GM21528 (cell line): ENCODE data around the gene JADE3.

Experiments used
- ATAC-seq: cut with Tn5 transposase; IDR thresholded peaks from one replicate; pipeline ENCODE4 v1.9.1; 2021; ENCODE audit warnings: mild to moderate bottlenecking, moderate library complexity; ENCODE audit not compliant: unreplicated experiment, low FRiP score

JADE3 gene

DNA sequence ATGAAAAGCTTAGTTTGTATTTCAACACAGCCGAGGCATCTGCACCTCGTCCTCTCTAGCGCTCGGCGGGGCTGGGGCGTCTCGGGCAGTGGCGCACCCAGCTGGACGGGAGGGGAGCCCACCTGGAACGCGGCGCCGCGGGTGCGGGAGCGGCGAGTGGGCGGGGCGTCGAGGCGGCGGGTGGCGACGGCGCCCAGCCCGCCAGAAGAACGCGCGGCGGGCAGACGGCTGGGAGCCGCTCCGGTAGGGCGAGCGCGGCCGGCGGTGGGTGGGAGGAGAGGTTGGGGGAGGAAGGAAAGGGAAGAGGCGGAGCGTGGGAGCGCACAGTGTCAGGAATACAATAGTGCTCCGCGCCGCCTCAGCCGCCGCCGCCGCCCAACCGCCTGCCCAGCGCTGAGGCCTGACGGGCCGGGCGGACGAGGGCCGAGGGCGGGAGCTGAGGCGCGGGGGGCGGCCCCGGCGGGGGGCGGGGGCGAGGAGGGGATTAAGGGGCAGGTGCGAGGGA lies at the start of gene JADE3:
Gene JADE3 (plus strand): TSS at position 324 of the 505 bp plus-strand sequence. CDS start 72,474 bp downstream, outside the sequence.
- no peak for ATAC-seq

GRCh38 chrX:46863072-46863471 lies 49.1 kb upstream of the JADE3 start:
- no peak for ATAC-seq

- no peak for ATAC-seq
These were observed 47.6 kb upstream of the JADE3 start for GRCh38 chrX:46864606-46865005.

GRCh38 chrX:46865281-46865680 lies 46.9 kb upstream of the JADE3 start:
- no peak for ATAC-seq

DNA sequence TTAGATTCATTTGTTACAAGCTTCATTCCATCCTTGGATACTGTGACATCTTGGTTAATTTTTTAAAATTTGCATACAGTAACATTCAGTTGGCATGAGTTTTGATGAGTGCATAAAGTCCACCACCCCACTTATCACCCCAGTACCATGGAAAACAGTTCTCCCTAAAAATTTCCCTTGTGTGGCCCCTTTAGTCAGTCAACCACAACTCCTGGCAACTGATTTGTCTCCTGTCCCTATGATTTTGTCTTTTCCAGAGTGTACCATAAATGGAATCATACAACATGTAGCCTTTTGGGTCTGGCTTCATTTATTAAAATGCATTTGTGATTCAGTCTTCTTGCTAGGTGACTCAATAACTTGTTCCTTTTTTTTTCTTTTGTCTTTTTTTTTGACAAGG lies 45.5 kb upstream of the JADE3 start:
- ATAC-seq = no peak

DNA sequence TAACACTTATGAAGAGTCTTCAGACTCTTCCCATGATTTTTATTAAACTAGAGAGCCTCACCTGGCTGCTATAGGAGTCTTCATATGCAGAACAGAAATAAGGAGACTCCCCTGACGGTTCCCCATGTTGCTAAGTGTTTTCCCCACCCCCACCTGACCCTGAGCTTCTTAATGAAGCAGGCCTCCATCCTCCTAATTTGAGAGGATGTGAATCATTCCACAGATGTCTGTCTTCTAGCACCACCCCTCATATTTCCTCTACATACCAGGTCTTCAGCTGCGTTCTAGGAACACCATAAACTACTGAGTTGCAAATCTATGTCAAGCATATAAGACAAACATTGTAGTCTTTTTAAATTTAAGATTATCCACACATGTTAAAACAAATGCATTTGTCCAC lies 38.5 kb upstream of the JADE3 start:
- no peak for ATAC-seq

DNA sequence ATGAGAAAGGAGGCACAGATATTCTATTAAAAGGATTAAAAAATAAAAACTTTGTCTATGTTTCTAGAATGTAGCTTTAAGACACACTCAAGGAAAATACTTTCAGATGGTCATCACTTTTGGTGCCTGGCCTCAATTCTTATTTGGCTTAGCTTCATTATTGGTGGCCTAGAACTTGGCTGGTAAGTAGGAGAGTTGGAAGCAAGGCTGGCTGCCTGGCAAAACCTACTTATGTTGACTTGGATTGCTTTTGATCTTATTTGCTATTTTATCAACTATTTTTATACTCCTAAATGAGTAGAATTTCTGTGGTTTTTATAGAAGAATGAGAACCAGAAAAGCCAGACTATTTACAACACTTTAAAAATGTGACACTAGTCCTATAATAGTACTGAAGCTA lies 35.3 kb upstream of the JADE3 start:
- no peak for ATAC-seq

- no peak for ATAC-seq
These were observed 30.0 kb upstream of the JADE3 start for GRCh38 chrX:46882266-46882665.

GRCh38 chrX:46884799-46885198 lies 27.4 kb upstream of the JADE3 start:
- ATAC-seq = no peak

DNA sequence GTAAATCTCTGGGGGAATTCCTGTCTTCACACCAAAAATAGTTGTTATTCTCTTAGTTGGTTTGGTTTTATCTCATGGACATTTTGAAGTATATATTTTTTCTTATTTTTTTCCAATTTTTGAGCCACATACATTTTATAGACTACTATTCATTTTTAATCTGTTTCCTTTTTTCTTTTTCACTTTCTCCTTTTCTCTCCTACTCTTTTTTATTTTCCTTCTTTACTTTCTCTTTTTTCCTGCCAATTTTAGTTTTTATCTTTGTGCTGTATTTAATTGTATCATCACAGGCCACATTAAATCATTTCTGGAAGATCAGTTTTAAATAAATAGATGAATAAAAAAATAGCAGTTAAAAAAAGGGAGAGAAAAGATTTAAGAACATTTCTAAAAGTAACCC lies 14.0 kb upstream of the JADE3 start:
- ATAC-seq = no peak

- no peak for ATAC-seq
These were observed 8.6 kb upstream of the JADE3 start for GRCh38 chrX:46903458-46904242.

DNA sequence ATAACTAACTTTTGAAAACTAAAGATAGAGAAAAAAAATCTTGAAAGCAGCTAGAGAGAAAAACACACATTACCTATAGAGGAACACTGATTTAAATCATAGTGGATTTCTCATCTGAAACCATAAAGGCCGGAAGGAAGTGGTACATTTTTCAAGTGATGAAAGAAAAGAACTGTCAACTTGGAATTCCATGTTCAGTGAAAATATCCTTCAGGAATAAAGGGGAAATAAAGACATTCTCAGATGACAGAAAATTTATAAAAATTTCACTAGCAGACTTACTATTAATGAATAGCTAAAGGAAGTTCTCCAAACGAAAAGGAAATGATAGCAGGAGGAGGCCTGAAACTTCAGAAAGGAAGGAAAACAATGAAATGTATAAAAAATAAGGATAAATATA lies 7.6 kb upstream of the JADE3 start:
- ATAC-seq = no peak

- no peak for ATAC-seq
These were observed 1.8 kb upstream of the JADE3 start for GRCh38 chrX:46910415-46910814.

DNA sequence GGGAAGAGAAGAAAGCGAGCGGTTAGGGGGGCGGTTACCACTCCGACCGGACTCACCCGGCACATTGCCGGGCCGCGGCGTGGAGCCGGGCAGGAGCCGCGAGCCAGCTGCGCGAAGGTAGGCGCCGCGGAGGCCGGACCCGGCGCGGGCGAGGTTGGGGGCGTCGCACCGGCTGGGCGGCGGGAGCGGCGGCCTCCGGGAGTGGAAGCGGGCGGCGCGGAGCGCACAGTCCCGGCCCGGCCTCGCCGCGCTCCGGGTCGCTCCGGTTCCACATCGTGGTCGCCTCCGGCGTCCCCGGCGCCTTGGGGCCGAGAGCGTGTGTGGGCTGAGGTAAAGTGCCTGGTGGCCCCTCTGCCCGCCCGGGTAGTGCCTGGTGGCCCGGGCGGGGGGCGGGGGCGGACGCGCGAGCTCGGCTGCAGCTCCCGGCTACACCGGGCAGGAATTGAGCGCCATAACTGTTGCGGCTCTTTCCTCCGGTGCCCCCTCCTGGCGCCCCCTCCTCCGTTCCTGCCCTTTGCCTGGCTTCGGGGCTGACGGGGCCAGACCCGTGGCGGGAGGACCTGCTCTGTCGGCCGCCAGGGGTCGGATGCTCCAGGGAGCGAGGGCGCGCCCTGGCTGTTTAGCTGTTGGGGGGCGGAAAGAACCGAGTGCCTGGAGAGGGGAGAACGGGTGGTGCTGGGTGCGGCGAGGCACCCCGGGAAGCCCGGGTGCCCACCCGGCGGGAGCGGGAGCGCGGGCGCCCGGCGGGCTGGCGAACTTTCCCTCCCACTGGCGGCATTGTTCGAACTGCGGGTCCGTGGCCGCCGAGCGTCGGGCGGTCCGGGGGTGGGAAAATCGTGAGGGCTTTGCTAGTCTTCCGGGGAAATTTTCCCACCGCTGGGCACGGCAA lies 626 bp downstream of the JADE3 start:
- no peak for ATAC-seq

DNA sequence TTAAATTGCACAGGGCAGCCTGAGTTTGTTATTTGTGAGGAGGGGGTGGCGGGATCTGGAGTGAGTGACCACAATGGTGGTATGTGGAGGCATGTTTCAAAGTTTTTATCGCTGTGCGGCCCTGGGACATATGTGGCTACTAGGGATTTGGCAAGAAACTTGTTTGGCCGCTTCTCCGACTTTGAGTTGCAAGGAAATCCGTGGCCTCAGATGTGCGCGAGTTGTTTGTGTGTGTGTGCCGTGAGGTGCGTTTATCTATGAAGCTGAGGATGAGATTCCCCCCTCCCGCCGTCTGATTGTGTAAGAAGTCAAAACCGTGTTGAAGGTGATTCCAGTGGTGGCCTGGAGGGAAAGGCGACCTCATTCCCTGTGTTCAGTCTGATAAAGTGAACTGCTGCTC lies 1.4 kb downstream of the JADE3 start:
- ATAC-seq = no peak

DNA sequence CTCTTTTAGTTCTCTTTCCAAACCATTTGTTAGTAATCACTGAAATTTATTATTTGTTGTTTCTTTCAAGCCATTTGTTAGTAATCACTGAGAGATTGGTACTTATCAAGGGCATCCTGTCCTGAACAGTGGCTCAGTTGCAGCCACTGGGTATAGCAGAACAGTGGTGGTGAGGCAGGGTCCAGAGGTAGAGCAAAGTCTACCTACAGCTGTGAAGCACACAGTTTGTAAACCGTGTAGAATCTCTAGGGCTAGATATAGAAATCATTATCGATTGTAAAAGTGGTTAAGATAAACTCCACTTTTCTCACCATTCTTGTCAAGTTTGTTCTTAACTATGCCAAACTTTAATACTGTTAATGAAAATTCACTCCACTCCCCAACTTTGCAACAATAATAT lies 4.1 kb downstream of the JADE3 start:
- ATAC-seq = no peak

- ATAC-seq = no peak
These were observed 5.4 kb downstream of the JADE3 start for GRCh38 chrX:46917622-46918021.

- ATAC-seq = no peak
These were observed 6.2 kb downstream of the JADE3 start for GRCh38 chrX:46918434-46918833.

DNA sequence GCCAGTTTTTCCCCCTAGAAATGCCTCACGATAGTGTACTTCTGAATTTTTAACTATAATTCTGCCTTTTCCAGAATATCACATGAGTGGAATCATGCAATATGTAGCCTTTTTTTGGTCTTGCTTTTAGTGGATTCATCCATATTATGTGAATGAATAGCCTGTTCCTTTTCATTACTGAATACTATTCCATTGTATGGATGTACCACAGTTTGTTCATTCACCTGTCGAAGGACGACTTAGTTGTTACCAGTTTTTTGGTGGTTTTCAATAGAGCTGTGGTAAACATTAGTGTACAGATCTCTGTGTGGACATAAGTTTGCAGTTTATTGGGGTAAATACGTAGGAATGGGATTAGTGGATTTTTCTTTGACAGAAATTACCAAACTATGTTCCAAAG lies 8.0 kb downstream of the JADE3 start:
- ATAC-seq = no peak

DNA sequence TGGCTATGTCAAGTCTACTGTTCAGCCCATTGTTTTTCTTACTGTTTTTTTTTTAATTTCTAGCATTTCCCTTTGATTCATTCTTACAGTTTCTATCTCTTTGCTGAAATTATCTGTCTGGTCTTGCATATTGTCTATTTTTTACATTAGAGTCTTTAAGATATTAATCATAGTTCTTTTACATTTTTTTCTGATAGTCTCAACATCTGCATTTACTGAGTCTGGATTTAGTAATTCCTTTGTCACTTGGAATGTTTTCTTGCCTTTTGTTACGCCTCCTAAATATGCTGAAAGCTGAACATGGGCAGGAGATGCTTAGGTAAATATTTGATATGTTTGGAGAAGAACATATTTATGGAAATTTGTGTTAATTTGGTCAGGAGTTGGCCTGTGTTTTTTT lies 10.4 kb downstream of the JADE3 start:
- no peak for ATAC-seq

DNA sequence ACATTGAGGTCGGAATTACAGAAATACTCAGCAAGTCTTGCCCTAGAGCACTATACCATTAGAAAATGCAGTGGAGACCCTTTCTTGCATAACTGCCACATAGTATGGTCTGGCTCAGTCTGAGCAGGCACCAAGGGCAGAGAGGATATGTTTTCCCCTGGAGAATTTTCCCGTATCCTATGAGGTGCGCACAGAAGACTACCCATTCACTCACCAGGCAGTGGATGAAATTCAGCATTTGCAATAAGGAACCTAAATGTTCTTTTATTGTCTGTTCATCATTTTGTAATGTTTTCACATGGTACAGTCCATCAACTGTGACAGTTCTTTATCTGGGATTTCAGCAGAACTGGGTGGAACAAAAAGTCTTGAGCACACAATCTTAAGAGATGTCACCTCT lies 15.5 kb downstream of the JADE3 start:
- ATAC-seq = no peak
